ENCODE data around the gene SCCPDH. TPM values are rescaled to one million over a fixed set of nuclear protein-coding genes. Genes with fewer than 3 reads are reported as not detected.
A peak's percentile ranks its signal among the peaks of the same experiment; 100 is the strongest.
"Not testable (repeated sequence)": the region's sequence is repeated elsewhere in the genome, so short reads cannot be mapped to it uniquely, and the experiment has no call there.

The SCCPDH gene
- total and polyA plus RNA-seq, 2 donors: 19.3 to 42.7 TPM

DNA sequence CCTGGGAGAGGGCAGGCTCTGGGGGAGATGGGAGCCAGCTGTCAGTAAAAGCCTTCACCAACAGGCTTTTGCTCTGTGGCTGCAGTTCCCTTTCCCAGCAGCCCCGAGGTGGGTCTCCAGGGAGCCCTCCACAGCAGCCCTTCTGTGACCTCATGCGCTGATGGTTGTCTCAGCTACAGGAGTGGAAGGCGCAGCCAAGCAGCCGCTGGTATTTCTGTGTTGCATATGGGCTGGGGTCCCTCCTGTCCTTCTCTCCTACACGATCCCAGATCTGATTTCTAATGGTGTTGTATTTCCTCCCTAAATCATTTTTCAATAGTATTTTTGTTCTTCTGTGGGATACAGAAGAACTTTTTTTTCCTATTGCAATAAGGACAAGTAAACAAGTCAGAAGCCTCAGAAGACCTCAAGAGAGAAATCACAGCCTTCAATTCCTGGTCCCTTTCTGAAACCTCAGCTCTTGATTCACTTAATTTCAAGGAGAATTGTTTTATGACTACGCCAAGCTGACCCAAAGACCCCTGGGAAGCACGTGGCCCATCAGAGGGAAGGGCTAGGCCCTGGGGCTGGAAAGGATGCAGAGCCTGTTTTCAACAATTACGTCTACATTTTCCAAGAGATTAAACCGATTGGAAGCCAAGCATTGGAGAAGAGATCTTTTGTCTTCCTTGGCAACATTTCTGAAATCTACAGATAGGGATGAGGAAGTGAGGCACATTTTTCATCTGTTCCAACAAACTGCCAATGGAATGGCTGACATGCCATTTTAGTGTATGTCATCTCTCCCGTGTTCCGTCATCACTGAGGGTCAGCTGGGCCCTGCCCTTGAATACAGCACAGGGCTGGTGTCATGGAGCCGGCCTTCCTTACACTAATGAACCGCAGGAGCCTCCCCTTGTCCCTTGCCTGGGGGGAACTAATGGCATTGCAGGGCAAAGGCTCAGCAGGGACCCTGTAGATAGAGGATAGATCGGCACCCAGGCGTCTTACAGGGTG, 42.0 kb upstream of the SCCPDH start:
- Histone ChIP-seq H3K36me3 (ENCODE audit: control insufficient read depth in 2 of 2, insufficient read depth in 2 of 2, low read length in 1 of 2) (no peaks in the 10 kb centered on the region), H3K27ac (ENCODE audit: low read depth in 1 of 2, low read length in 1 of 2) (no peak overlapping the region), H3K9me3 (ENCODE audit: control insufficient read depth in 2 of 2, insufficient read depth in 1 of 2, low read length in 1 of 2) (no peaks in the 10 kb centered on the region), H3K4me3 (ENCODE audit: low read length in 2 of 2) (no peak overlapping the region), H3K4me1 (ENCODE audit: control insufficient read depth in 2 of 2, insufficient read depth in 2 of 2, low read length in 2 of 2) (no peaks in the 10 kb centered on the region), H3K27me3 (ENCODE audit: control insufficient read depth in 2 of 2, insufficient read depth in 1 of 2, low read length in 1 of 2) (no peaks in the 10 kb centered on the region)
- 88% methylated on average over 15 of the region's 15 CpGs for WGBS
- no peak for DNase-seq (ENCODE audit: low read depth in 6 of 9, low spot score in 9 of 9)

DNA sequence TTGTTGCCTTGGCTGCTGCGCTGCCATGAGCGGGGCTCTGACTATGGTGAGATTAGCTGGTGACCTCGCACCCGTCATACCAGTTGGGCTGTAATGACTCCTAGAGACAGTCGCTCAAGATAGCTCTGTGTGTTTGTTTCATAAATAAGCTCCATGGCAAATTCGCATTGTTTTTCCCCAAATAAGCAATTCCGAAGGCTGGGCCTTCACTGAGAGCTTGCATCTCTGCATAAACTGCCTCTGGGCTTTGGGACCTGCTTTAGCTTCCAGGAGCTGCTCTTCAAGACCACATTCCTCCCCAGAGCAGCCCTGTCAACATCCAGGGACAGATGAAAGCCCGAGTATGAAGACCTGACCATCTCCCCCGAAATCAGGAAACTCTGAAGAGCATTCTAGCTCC, 40.7 kb upstream of the SCCPDH start:
- Histone ChIP-seq H3K36me3 (ENCODE audit: control insufficient read depth in 2 of 2, insufficient read depth in 2 of 2, low read length in 1 of 2) (no peaks in the 10 kb centered on the region), H3K9me3 (ENCODE audit: control insufficient read depth in 2 of 2, insufficient read depth in 1 of 2, low read length in 1 of 2) (no peaks in the 10 kb centered on the region), H3K27ac (ENCODE audit: low read depth in 1 of 2, low read length in 1 of 2) (no peak overlapping the region), H3K4me3 (ENCODE audit: low read length in 2 of 2) (no peak overlapping the region), H3K4me1 (ENCODE audit: control insufficient read depth in 2 of 2, insufficient read depth in 2 of 2, low read length in 2 of 2) (no peaks in the 10 kb centered on the region), H3K27me3 (ENCODE audit: control insufficient read depth in 2 of 2, insufficient read depth in 1 of 2, low read length in 1 of 2) (no peaks in the 10 kb centered on the region)
- no peak for DNase-seq (ENCODE audit: low read depth in 6 of 9, low spot score in 9 of 9)
- WGBS: 97% methylated on average over 9 of the region's 9 CpGs

DNA sequence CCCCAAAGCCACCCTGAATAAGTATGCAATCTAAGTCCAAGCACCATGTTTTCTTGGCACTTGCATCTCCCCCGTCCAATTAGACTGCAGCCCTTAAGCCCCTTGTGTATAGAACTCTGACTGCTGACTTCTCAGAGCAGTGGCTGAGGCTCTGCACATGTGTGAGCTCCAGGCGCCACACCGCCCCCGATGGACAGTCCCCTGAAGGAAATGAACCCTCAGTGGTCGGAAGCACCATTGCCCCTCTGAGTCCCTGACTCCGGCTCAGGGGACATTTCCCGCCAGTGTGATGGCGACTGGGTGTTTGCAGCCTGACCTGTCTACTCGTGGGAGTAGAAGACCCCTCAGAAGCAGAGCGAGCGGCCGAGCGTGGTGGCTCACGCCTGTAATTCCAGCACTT, 37.2 kb upstream of the SCCPDH start:
- WGBS: 96% methylated on average over 14 of the region's 14 CpGs
- no peak for DNase-seq (ENCODE audit: low read depth in 6 of 9, low spot score in 9 of 9)

DNA sequence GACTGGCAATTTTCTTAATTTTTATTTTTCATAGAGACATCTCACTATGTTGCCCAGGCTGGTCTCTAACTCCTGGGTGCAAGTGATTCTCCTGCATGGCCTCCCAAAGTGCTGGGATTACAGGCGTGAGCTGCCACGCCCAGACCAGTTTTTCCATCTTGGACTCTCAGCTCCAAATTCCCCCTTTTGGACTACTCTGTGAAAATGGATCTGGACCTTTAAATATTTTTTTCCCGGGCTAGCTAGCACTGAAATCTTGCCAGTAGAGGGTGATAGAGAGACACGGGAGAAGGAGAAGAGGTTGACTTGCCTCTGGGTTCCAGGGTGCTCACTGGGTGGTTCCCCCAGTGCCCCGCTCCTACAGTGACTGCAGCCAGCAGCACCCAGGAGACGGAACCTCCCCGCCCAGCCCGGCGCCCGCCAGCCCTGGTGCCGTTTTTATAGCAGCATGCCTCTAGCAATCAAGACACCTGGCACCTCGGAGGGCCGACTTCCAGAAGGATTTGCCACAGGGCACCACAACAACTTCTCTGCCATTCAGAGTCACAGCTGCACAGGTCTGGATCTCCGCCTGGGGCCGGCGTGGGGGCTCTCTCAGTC, 34.7 kb upstream of the SCCPDH start:
- Histone ChIP-seq H3K4me3 (ENCODE audit: low read length in 2 of 2) (no peak overlapping the region), H3K27ac (ENCODE audit: low read depth in 1 of 2, low read length in 1 of 2) (no peak overlapping the region), H3K27me3 (ENCODE audit: control insufficient read depth in 2 of 2, insufficient read depth in 1 of 2, low read length in 1 of 2) (no peaks in the 10 kb centered on the region), H3K9me3 (ENCODE audit: control insufficient read depth in 2 of 2, insufficient read depth in 1 of 2, low read length in 1 of 2) (peaks cover 2 to 3% of the 10 kb centered on the region in 2 donors), H3K36me3 (ENCODE audit: control insufficient read depth in 2 of 2, insufficient read depth in 2 of 2, low read length in 1 of 2) (no peaks in the 10 kb centered on the region), H3K4me1 (ENCODE audit: control insufficient read depth in 2 of 2, insufficient read depth in 2 of 2, low read length in 2 of 2) (peaks cover 0 to 4% of the 10 kb centered on the region in 2 donors)
- whole genome bisulfite sequencing: 20% methylated on average over 16 of the region's 16 CpGs
- DNase-seq (ENCODE audit: low read depth in 6 of 9, low spot score in 9 of 9): peak; percentile 33 to 85 (median 50)

More for the DNA sequence above, 37.2 kb upstream of the SCCPDH start:
- H3K27ac ChIP-seq (ENCODE audit: low read depth in 1 of 2, low read length in 1 of 2): no peak overlapping the region
- no peaks in the 10 kb centered on the region for H3K27me3 ChIP-seq (ENCODE audit: control insufficient read depth in 2 of 2, insufficient read depth in 1 of 2, low read length in 1 of 2)
- no peak overlapping the region for H3K4me3 ChIP-seq (ENCODE audit: low read length in 2 of 2)
- H3K36me3 ChIP-seq (ENCODE audit: control insufficient read depth in 2 of 2, insufficient read depth in 2 of 2, low read length in 1 of 2): no peaks in the 10 kb centered on the region
- no peaks in the 10 kb centered on the region for H3K9me3 ChIP-seq (ENCODE audit: control insufficient read depth in 2 of 2, insufficient read depth in 1 of 2, low read length in 1 of 2)
- H3K4me1 ChIP-seq (ENCODE audit: control insufficient read depth in 2 of 2, insufficient read depth in 2 of 2, low read length in 2 of 2): peaks cover 0 to 4% of the 10 kb centered on the region in 2 donors

DNA sequence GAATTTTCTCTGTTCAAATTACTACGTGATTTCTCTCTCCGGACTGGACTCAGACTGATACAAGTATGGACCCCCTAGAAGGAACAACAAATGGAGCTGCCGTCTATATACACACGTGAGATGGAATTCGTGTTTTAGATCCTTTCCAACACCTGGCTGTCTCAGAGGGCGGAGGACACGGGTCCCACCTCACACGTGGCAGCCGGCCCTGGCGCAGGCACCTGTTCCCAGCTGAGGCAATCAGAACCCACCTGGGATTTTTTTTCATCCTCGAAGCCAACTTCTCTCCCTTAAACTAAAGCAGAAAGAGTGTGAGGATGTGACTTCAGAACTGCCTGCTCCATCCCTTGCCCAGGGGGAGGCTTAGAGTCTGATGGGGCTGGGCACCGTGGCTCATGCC, 34.1 kb upstream of the SCCPDH start:
- Histone ChIP-seq H3K4me1 (ENCODE audit: control insufficient read depth in 2 of 2, insufficient read depth in 2 of 2, low read length in 2 of 2) (peaks cover 0 to 4% of the 10 kb centered on the region in 2 donors), H3K4me3 (ENCODE audit: low read length in 2 of 2) (no peak overlapping the region), H3K9me3 (ENCODE audit: control insufficient read depth in 2 of 2, insufficient read depth in 1 of 2, low read length in 1 of 2) (peaks cover 2 to 5% of the 10 kb centered on the region in 2 donors), H3K27me3 (ENCODE audit: control insufficient read depth in 2 of 2, insufficient read depth in 1 of 2, low read length in 1 of 2) (no peaks in the 10 kb centered on the region), H3K27ac (ENCODE audit: low read depth in 1 of 2, low read length in 1 of 2) (no peak overlapping the region), H3K36me3 (ENCODE audit: control insufficient read depth in 2 of 2, insufficient read depth in 2 of 2, low read length in 1 of 2) (no peaks in the 10 kb centered on the region)
- 93% methylated on average over 12 of the region's 12 CpGs for WGBS
- DNase-seq (ENCODE audit: low read depth in 6 of 9, low spot score in 9 of 9): no peak

DNA sequence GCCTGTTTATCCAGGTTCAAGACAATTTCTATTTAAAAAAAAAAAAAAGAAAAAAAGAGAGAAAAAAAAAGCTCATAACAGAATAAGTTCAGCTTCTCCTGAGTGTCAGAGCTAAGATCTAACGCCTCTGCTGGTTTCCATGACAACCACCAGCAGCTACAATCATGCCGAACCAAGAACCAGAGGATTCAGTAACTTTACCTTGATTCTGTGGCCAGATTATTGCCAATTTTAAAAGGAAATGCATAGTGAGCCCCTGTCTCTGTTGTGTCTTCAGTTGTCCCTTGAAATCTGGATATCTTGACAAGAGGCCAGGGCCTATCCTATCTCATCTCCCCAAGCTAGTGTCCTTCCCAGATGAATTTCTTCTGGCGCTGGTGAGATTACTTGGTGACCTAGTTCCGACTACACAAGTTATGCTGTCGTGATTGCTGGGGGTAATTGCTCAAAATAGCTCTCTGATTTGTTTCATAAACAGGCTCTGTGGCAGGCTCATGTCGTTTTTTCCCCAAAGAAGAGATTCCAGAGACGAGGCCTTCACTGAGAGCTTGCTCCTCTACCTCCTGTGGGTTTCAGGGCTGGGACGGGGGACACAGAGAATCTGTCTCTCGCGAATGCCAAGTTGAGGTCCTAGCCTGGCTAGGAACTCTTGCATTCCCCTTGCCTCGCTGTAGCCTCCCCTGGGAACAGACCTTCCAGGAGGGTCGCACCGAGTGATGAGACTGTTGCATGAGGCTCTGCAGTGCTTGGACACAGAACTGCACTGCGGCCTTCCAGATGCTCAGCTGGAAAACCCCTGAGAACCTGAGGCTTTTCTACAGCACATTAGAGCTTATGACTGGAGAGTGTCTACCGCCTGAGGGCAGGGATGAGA, 32.4 kb upstream of the SCCPDH start:
- WGBS: 85% methylated on average over 15 of the region's 15 CpGs
- peaks cover 0 to 4% of the 10 kb centered on the region in 2 donors for H3K4me1 ChIP-seq (ENCODE audit: control insufficient read depth in 2 of 2, insufficient read depth in 2 of 2, low read length in 2 of 2)
- peak in 1 of 9 donors; percentile 41 for DNase-seq (ENCODE audit: low read depth in 6 of 9, low spot score in 9 of 9)
- no peaks in the 10 kb centered on the region for H3K27me3 ChIP-seq (ENCODE audit: control insufficient read depth in 2 of 2, insufficient read depth in 1 of 2, low read length in 1 of 2)
- H3K4me3 ChIP-seq (ENCODE audit: low read length in 2 of 2): no peak overlapping the region
- no peak overlapping the region for H3K27ac ChIP-seq (ENCODE audit: low read depth in 1 of 2, low read length in 1 of 2)
- no peaks in the 10 kb centered on the region for H3K36me3 ChIP-seq (ENCODE audit: control insufficient read depth in 2 of 2, insufficient read depth in 2 of 2, low read length in 1 of 2)
- peaks cover 2 to 19% of the 10 kb centered on the region in 2 donors for H3K9me3 ChIP-seq (ENCODE audit: control insufficient read depth in 2 of 2, insufficient read depth in 1 of 2, low read length in 1 of 2)

DNA sequence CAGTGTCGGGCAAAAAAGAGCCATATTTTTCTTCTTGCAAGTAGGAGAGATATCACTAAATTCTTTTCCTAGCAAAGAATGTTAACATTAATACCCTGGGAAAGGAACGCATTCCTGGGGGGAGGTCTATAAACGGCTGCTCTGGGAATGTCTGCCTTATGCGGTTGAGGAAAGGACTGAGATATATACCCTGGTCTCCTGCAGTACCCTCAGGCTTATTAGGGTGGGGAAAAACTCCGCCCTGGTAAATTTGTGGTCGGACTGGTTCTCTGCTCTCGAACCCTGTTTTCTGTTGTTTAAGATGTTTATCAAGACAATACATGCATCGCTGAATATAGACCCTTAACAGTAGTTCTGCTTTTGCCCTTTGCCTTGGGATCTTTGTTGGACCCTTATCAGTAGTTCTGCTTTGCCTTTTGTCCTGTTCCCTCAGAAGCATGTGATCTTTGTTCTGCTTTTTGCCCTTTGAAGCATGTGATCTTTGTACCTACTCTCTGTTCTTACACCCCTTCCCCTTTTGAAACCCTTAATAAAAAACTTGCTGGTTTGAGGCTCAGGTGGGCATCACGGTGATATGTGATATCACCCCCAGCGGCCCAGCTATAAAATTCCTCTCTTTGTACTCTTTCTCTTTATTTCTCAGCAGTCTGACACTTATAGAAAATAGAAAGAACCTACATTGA, 29.9 kb upstream of the SCCPDH start:
- H3K4me3 ChIP-seq (ENCODE audit: low read length in 2 of 2); H3K27ac ChIP-seq (ENCODE audit: low read depth in 1 of 2, low read length in 1 of 2); H3K36me3 ChIP-seq (ENCODE audit: control insufficient read depth in 2 of 2, insufficient read depth in 2 of 2, low read length in 1 of 2); DNase-seq (ENCODE audit: low read depth in 6 of 9, low spot score in 9 of 9); H3K27me3 ChIP-seq (ENCODE audit: control insufficient read depth in 2 of 2, insufficient read depth in 1 of 2, low read length in 1 of 2): not testable (repeated sequence)
- peaks cover 2 to 19% of the 10 kb centered on the region in 2 donors for H3K9me3 ChIP-seq (ENCODE audit: control insufficient read depth in 2 of 2, insufficient read depth in 1 of 2, low read length in 1 of 2)
- 85% methylated on average over 10 of the region's 10 CpGs for WGBS
- peaks cover 0 to 14% of the 10 kb centered on the region in 2 donors for H3K4me1 ChIP-seq (ENCODE audit: control insufficient read depth in 2 of 2, insufficient read depth in 2 of 2, low read length in 2 of 2)

DNA sequence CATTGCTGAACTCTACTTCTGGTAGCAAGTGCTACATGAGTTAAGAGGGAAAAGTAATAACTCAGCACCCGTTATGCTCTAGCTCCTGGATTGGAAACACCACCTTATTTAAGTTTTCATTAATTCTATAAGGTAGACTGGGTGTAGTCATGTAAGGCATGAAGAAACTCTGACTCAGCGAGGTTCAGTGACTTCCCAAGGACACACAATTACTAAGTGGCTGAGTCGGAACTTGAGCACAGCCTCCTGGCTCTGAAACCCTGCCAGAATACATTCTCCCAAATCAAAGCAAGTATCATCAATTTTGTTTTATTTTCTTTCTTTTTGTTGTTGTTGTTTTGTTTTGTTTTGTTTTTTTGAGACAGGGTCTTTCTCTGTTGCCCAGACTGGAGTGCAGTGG, 29.1 kb upstream of the SCCPDH start:
- no peaks in the 10 kb centered on the region for H3K36me3 ChIP-seq (ENCODE audit: control insufficient read depth in 2 of 2, insufficient read depth in 2 of 2, low read length in 1 of 2)
- H3K27ac ChIP-seq (ENCODE audit: low read depth in 1 of 2, low read length in 1 of 2): no peak overlapping the region
- peaks cover 2 to 19% of the 10 kb centered on the region in 2 donors for H3K9me3 ChIP-seq (ENCODE audit: control insufficient read depth in 2 of 2, insufficient read depth in 1 of 2, low read length in 1 of 2)
- no peak overlapping the region for H3K4me3 ChIP-seq (ENCODE audit: low read length in 2 of 2)
- no peak for DNase-seq (ENCODE audit: low read depth in 6 of 9, low spot score in 9 of 9)
- H3K27me3 ChIP-seq (ENCODE audit: control insufficient read depth in 2 of 2, insufficient read depth in 1 of 2, low read length in 1 of 2): no peaks in the 10 kb centered on the region
- peaks cover 0 to 11% of the 10 kb centered on the region in 2 donors for H3K4me1 ChIP-seq (ENCODE audit: control insufficient read depth in 2 of 2, insufficient read depth in 2 of 2, low read length in 2 of 2)
- WGBS: 94% methylated on average over 3 of the region's 3 CpGs

Measured in thymus (tissue), 11 donors.